SK-N-SH (cell line): ENCODE results near the gene RPS17. TPM values are rescaled to one million over a fixed set of nuclear protein-coding genes. Genes with fewer than 3 reads are reported as not detected.
"Not testable (repeated sequence)": the region's sequence is repeated elsewhere in the genome, so short reads cannot be mapped to it uniquely, and the experiment has no call there.

ENCODE experiments used
- CTCF ChIA-PET: fragments of 300-600, 350-600 bp; formaldehyde crosslinking; extraction: SDS; loops from one replicate; lab custom pipeline; 2021; lab: Yijun Ruan, JAX
- POLR2A ChIA-PET: fragments of 350-600 bp; sonication (Branson Sonifier 250); formaldehyde crosslinking; extraction: SDS; loops from one replicate; lab custom pipeline; 2020; ENCODE audit warnings: antibody characterized with exemption, inconsistent platforms; lab: Yijun Ruan, JAX
- DNase-seq: peaks from one replicate; pipeline ENCODE4 v3.0.0; 2012
- H2AFZ ChIP-seq: fragments of 200-600 bp; sonication (generic); 2 replicates; pipeline ENCODE4 v1.8.1; 2016; ENCODE audit warnings: antibody characterized with exemption, mild to moderate bottlenecking, low read depth
- H3F3A ChIP-seq: fragments of 200-600 bp; sonication (generic); replicated peaks from 2 replicates; pipeline ENCODE3; 2016; ENCODE audit warnings: antibody characterized with exemption, mild to moderate bottlenecking; ENCODE audit not compliant: insufficient read depth
- H3K27ac ChIP-seq, 2 experiments: fragments of 200-500 bp in 1 of 2; fragments of 200-600 bp in 1 of 2; sonication (Bioruptor generic) in 1 of 2; sonication (generic), shearing (Covaris generic) in 1 of 2; 2 replicates each; pipeline versions ENCODE4 v1.5.1 to v1.6.1; 2014 to 2016; ENCODE audit warnings: low read depth in 2 of 2, inconsistent platforms in 1 of 2, low read length in 1 of 2, mild to moderate bottlenecking in 1 of 2, mixed read lengths in 1 of 2
- H3K27me3 ChIP-seq: fragments of 200-600 bp; sonication (generic), shearing (Covaris generic); 2 replicates; pipeline ENCODE4 v1.6.1; 2016; ENCODE audit warnings: mixed run types; ENCODE audit not compliant: insufficient read depth
- H3K36me3 ChIP-seq, 2 experiments: fragments of 200-500 bp in 1 of 2; fragments of 200-600 bp in 1 of 2; sonication (Bioruptor generic) in 1 of 2; sonication (generic) in 1 of 2; replicated peaks in 1 of 2; 2 replicates each; pipeline versions ENCODE3 to v1.5.1; 2014 to 2016; ENCODE audit warnings: low read length in 1 of 2, mild to moderate bottlenecking in 1 of 2; ENCODE audit not compliant: insufficient read depth in 2 of 2, control insufficient read depth in 1 of 2
- H3K4me1 ChIP-seq, 2 experiments: fragments of 200-500 bp in 1 of 2; fragments of 200-600 bp in 1 of 2; sonication (Bioruptor generic) in 1 of 2; sonication (generic), shearing (Covaris generic) in 1 of 2; 2 replicates each; pipeline versions ENCODE4 v1.5.1 to v1.6.1; 2014 to 2016; ENCODE audit warnings: low read depth in 1 of 2, low read length in 1 of 2, mixed run types in 1 of 2; ENCODE audit not compliant: insufficient read depth in 2 of 2, control insufficient read depth in 1 of 2
- H3K4me2 ChIP-seq: fragments of 200-600 bp; sonication (generic), shearing (Covaris generic); 2 replicates; pipeline ENCODE4 v1.6.1; 2017; ENCODE audit warnings: mixed run types
- H3K4me3 ChIP-seq, 2 experiments: fragments of 200-500 bp in 1 of 2; fragments of 200-600 bp in 1 of 2; sonication (Bioruptor generic) in 1 of 2; sonication (generic), shearing (Covaris generic) in 1 of 2; 2 replicates each; pipeline versions ENCODE4 v1.5.1 to v1.8.1; 2014 to 2016; ENCODE audit warnings: low read depth in 2 of 2, inconsistent platforms in 1 of 2, low read length in 1 of 2, mild to moderate bottlenecking in 1 of 2, mixed read lengths in 1 of 2, moderate library complexity in 1 of 2
- H3K79me2 ChIP-seq: fragments of 200-600 bp; sonication (generic); 2 replicates; pipeline ENCODE4 v1.8.1; 2017; ENCODE audit warnings: mild to moderate bottlenecking; ENCODE audit not compliant: insufficient read depth
- H3K9ac ChIP-seq: fragments of 200-600 bp; sonication (generic); 2 replicates; pipeline ENCODE4 v1.6.1; 2017; ENCODE audit warnings: mixed run types
- H3K9me2 ChIP-seq: fragments of 200-600 bp; sonication (generic); 2 replicates; pipeline ENCODE4 v1.6.1; 2017; ENCODE audit warnings: mixed run types
- H3K9me3 ChIP-seq: fragments of 200-600 bp; sonication (generic); 2 replicates; pipeline ENCODE4 v1.6.1; 2017; ENCODE audit warnings: mixed run types, mild to moderate bottlenecking, moderate library complexity
- H4K20me1 ChIP-seq: fragments of 200-600 bp; sonication (generic); 2 replicates; pipeline ENCODE4 v1.6.1; 2017; ENCODE audit warnings: mild to moderate bottlenecking, mixed run types; ENCODE audit not compliant: insufficient read depth
- NRF1 ChIP-seq: IDR thresholded peaks from 2 replicates; pipeline ENCODE4 v1.6.1; 2012; ENCODE audit warnings: low read depth, mild to moderate bottlenecking, low read length
- PBX3 ChIP-seq: IDR thresholded peaks from 2 replicates; pipeline ENCODE4; 2012
- RXRA ChIP-seq: IDR thresholded peaks from 2 replicates; pipeline ENCODE4 v1.4.0; 2012; ENCODE audit warnings: low read depth, mild to moderate bottlenecking, borderline replicate concordance
- WGBS: methylation state at CpG from one replicate; pipeline ENCODE4 v1.1.6; 2017; ENCODE audit warnings: low lambda C conversion rate; 5-methylcytosine and 5-hydroxymethylcytosine counted together
- polyA plus RNA-seq, 3 experiments: library from polyadenylated mRNA; depleted of rRNA; stranded (reverse); fragments of >200 nt; gene quantifications; 2 replicates each; pipeline ENCODE4 v1.2.3, GENCODE V29; 2012

The RPS17 gene
- polyA plus RNA-seq, 1 of the 3 experiments (the other 2 are of a cell fraction), result 9,168 TPM

GRCh38 chr15:82535566-82536408 is 4.5 kb downstream of the RPS17 start (continued):
- 0 out of 2 replicates have a peak, but pooled peaks have one; percentile 24 for TF ChIP-seq PBX3
- no peak for TF ChIP-seq RXRA
- no peak for TF ChIP-seq NRF1

- Histone ChIP-seq H4K20me1 (peaks cover 49% of the 10 kb centered on the region), H3K36me3 (peaks cover 30 to 47% of the 10 kb centered on the region in 2 experiments), H3K4me1 (peaks cover 8 to 23% of the 10 kb centered on the region in 2 experiments), H3K79me2 (peaks cover 39% of the 10 kb centered on the region), H3F3A (peaks cover 47% of the 10 kb centered on the region)
- H3K4me3 ChIP-seq, H3K27ac ChIP-seq, H3K9me2 ChIP-seq, H3K4me2 ChIP-seq, H3K9ac ChIP-seq, H3K9me3 ChIP-seq, H2AFZ ChIP-seq, DNase-seq, H3K27me3 ChIP-seq: not testable (repeated sequence)
- WGBS, result 99% methylated on average over 5 of the region's 5 CpGs
- ChIA-PET POLR2A (interaction anchor here (0.6 kb wide), 2 partner anchors 473 to 1996 kb away, joined by 3 read pairs; no protein-coding TSS in a partner anchor), CTCF (interaction anchor here (1.7 kb wide), 1 partner anchor 465 kb away, joined by 6 read pairs; no protein-coding TSS in a partner anchor)
These were observed 5.1 kb downstream of the RPS17 start for GRCh38 chr15:82535151-82535550.

DNA sequence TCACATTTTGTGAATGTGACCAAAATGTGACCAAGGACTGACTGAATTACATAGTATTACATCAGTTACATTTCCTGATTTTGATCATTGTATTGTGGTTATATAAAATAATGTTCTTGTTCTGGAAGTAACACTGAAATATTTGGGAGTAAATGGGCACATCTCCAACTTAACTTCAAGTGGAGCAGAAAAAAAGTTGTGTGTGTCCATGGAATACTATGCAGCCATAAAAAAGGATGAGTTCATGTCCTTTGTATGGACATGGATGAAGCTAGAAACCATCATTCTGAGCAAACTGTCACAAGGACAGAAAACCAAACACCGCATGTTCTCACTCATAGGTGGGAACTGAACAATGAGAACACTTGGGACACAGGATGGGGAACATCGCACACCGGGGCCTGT is 5.8 kb downstream of the RPS17 start:
- Histone ChIP-seq H3F3A (peaks cover 42% of the 10 kb centered on the region), H3K4me1 (peaks cover 8 to 23% of the 10 kb centered on the region in 2 experiments), H4K20me1 (peaks cover 46% of the 10 kb centered on the region), H3K36me3 (peaks cover 30 to 43% of the 10 kb centered on the region in 2 experiments), H3K79me2 (peaks cover 32% of the 10 kb centered on the region)
- 96% methylated on average over 3 of the region's 3 CpGs for WGBS
- H3K9me3 ChIP-seq, H2AFZ ChIP-seq, H3K27ac ChIP-seq, H3K27me3 ChIP-seq, DNase-seq, H3K9me2 ChIP-seq, H3K4me2 ChIP-seq, CTCF ChIA-PET, POLR2A ChIA-PET, H3K9ac ChIP-seq, H3K4me3 ChIP-seq: not testable (repeated sequence)

GRCh38 chr15:82533801-82534200 is 6.5 kb downstream of the RPS17 start:
- Histone ChIP-seq H2AFZ (no peak overlapping the region), H3K4me1 (peaks cover 7 to 23% of the 10 kb centered on the region in 2 experiments), H3K4me3 (no peak overlapping the region), H3K9me2 (no peaks in the 10 kb centered on the region), H3K9me3 (no peaks in the 10 kb centered on the region), H3K27me3 (no peaks in the 10 kb centered on the region), H4K20me1 (peaks cover 39% of the 10 kb centered on the region), H3K27ac (no peak overlapping the region), H3F3A (peaks cover 39% of the 10 kb centered on the region), H3K4me2 (no peak overlapping the region), H3K9ac (no peak overlapping the region), H3K79me2 (peaks cover 25% of the 10 kb centered on the region), H3K36me3 (peaks cover 29 to 38% of the 10 kb centered on the region in 2 experiments)
- CTCF ChIA-PET, result no interaction called here
- WGBS, result 95% methylated on average over 3 of the region's 3 CpGs
- TF ChIP-seq PBX3, result no peak
- no peak for DNase-seq
- POLR2A ChIA-PET, result no interaction called here
